Mucosa of descending colon (tissue), 3 donors: ENCODE data around the gene ETNK2. TPM values are rescaled to one million over a fixed set of nuclear protein-coding genes. Genes with fewer than 3 reads are reported as not detected.

ENCODE experiments used
- ATAC-seq: fragments of 200-7000 bp; cut with Tn5 transposase; one replicate; pipeline ENCODE4 v1.9.1; 2020; ENCODE audit warnings: mild to moderate bottlenecking, moderate library complexity
- DNase-seq, 3 donors: peaks; one replicate each; pipeline ENCODE4 v3.0.0-alpha.2; 2020
- H3K36me3 ChIP-seq: fragments of 200-600 bp; one replicate; pipeline ENCODE4 v1.8.0; 2021; ENCODE audit warnings: low read depth, mild to moderate bottlenecking
- H3K4me1 ChIP-seq: fragments of 200-600 bp; one replicate; pipeline ENCODE4 v1.8.0; 2021; ENCODE audit warnings: low read depth, mild to moderate bottlenecking
- H3K4me3 ChIP-seq: fragments of 200-600 bp; one replicate; pipeline ENCODE4 v1.8.0; 2021; ENCODE audit warnings: mild to moderate bottlenecking
- H3K9me3 ChIP-seq: fragments of 200-600 bp; one replicate; pipeline ENCODE4 v1.8.0; 2021; ENCODE audit warnings: mild to moderate bottlenecking
- CTCF ChIP-seq: fragments of 200-600 bp; IDR thresholded peaks from one replicate; pipeline ENCODE4 v1.8.0; 2022; ENCODE audit warnings: antibody characterized with exemption, mild to moderate bottlenecking
- intact Hi-C, 2 donors: fragments of 100-400 bp; cut with DNase I in 1 of 2; cut with micrococcal nuclease in 1 of 2; formaldehyde crosslinking; loops; one replicate each; pipeline versions ENCODE4 v1.11.0 to v1.11.1; 2022; cut with DNase I, micrococcal nuclease
- total RNA-seq, 3 donors: library from RNA; stranded (reverse); fragmentation: NEBNext Ultra II Directional in 2 of 3; extraction: Animal tissue kit (Norgen Biotek cat#: 25700) in 2 of 3; gene quantifications; one replicate each; pipeline versions ENCODE4 v1.2.1 to v1.2.4, GENCODE V29; 2021 to 2023
- donor health status: DM: no; HTN: no; CAD: no; lungs with moderate emphysema.
- donor health status: DM: no; HTN: no; CAD: no.
- donor health status: DM: no; HTN: yes; CAD: no.

The ETNK2 gene
- total RNA-seq, 3 donors from 2014 or later = 0.20 to 6.8 (median 2.1) TPM

DNA sequence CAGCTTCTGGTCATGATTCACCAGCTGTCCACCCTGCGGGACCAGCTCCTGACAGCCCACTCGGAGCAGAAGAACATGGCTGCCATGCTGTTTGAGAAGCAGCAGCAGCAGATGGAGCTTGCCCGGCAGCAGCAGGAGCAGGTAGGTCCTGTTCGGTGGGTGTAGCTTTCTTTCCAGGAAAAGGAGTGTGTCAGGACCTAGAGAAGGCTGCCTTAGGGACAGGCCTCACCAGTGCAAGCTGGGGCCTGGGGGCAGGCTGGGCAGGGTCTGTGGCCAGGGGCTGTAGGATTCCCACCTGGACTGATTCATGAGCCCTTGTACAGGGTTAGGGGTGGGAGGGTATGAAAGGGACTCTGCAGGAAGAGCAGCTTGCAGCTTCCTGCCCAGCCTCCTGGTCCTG lies 35.3 kb downstream of the ETNK2 start:
- Histone ChIP-seq H3K4me1 (no peaks in the 10 kb centered on the region), H3K4me3 (no peak overlapping the region), H3K9me3 (no peaks in the 10 kb centered on the region), H3K36me3 (peaks cover 3% of the 10 kb centered on the region)
- intact Hi-C loops = no loop called here
- no peak for DNase-seq
- ATAC-seq = no peak
- no peak for TF ChIP-seq CTCF

DNA sequence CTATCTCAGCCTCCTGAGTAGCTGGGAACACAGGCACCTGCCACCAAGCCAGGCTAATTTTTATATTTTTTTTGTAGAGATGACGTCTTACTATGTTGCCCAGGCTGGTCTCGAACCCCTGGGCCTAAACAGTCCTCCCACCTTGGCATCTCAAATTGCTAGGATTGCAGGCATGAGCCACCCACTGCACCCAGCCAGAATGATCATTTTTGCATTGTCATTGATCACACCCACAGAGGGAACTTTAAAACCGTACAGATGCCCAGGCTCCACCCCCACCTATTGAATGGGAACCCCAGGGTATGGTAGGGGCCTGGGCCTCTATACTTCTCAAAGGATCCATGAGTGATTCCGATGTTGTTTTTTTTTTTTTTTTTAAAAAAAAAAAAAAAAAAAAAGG lies 36.7 kb downstream of the ETNK2 start:
- DNase-seq = no peak
- Histone ChIP-seq H3K4me3 (no peak overlapping the region), H3K36me3 (peaks cover 3% of the 10 kb centered on the region), H3K4me1 (no peaks in the 10 kb centered on the region), H3K9me3 (no peaks in the 10 kb centered on the region)
- intact Hi-C loops = no loop called here
- ATAC-seq = no peak
- TF ChIP-seq CTCF = no peak

GRCh38 chr1:204114606-204115005 lies 37.2 kb downstream of the ETNK2 start:
- DNase-seq = no peak
- intact Hi-C loops = no loop called here
- no peak for ATAC-seq
- Histone ChIP-seq H3K36me3 (peaks cover 3% of the 10 kb centered on the region), H3K9me3 (no peaks in the 10 kb centered on the region), H3K4me1 (no peaks in the 10 kb centered on the region), H3K4me3 (no peak overlapping the region)
- TF ChIP-seq CTCF = no peak

GRCh38 chr1:204113896-204114295 lies 37.9 kb downstream of the ETNK2 start:
- intact Hi-C loops = no loop called here
- ATAC-seq = no peak
- Histone ChIP-seq H3K4me1 (no peaks in the 10 kb centered on the region), H3K36me3 (peaks cover under 1% of the 10 kb centered on the region), H3K9me3 (no peaks in the 10 kb centered on the region), H3K4me3 (no peak overlapping the region)
- no peak for TF ChIP-seq CTCF
- no peak for DNase-seq

DNA sequence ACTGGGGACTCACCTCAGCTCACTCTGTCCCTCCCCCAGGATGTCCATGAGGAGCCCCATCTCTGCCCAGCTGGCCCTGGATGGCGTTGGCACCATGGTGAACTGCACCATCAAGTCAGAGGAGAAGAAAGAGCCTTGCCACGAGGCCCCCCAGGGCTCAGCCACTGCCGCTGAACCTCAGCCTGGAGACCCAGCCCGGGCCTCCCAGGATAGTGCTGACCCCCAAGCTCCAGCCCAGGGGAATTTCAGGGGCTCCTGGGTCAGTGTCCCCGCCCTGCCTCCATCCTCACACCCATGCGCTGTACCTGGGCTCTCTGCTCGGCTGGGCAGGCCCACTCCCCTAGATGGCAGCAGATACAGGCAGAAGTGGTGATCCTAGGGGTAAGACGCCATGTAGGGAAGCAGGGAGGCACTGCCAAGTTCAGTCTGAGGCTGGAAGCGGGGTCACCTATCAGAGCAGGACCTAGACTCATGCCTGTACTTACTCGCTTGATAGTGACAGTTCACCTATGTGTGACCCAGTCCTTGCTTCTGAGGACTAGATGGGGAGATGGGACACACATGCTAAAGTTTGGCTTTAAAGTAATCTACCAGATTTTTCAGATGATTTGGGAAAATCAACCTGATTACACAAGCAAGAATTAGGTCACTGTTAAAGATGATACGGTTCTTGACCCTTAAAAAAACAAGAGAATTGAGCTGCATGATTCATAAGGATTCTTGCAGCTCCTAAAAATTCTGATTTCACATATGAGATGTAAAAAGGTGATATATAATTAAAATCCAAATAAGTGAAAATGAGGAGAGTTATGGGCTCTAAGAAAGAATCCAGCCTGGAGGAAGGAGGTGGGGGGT lies 38.7 kb downstream of the ETNK2 start:
- Histone ChIP-seq H3K9me3 (no peaks in the 10 kb centered on the region), H3K36me3 (no peaks in the 10 kb centered on the region), H3K4me1 (no peaks in the 10 kb centered on the region), H3K4me3 (no peak overlapping the region)
- DNase-seq = no peak
- intact Hi-C loops = no loop called here
- TF ChIP-seq CTCF = no peak
- ATAC-seq = no peak
